GM12878 (cell line): ENCODE results near the gene OTUB1. TPM values are rescaled to one million over a fixed set of nuclear protein-coding genes. Genes with fewer than 3 reads are reported as not detected.

Source experiments
- ATAC-seq: fragments of 200-7000 bp; cut with Tn5 transposase; 3 replicates; pipeline ENCODE4 v1.9.1; 2020; ENCODE audit warnings: mild to moderate bottlenecking, moderate library complexity
- BruUV-seq: library from RNA; stranded (reverse); fragments of 400-500 nt; replicated peaks from 2 replicates; lab custom pipeline; 2021; lab: Mats Ljungman, UMichigan
- CTCF ChIA-PET: fragments of 300-600 bp; sonication (Branson Sonifier 250); formaldehyde crosslinking; extraction: SDS; loops from one replicate; lab custom pipeline; 2021; ENCODE audit warnings: inconsistent platforms; lab: Yijun Ruan, JAX
- POLR2A ChIA-PET: fragments of 350-600 bp; formaldehyde crosslinking; extraction: SDS; loops from one replicate; lab custom pipeline; 2021; ENCODE audit warnings: inconsistent platforms; lab: Charles Lee
- RAD21 ChIA-PET: fragments of 300-600 bp; sonication (Branson Sonifier 250); formaldehyde crosslinking; loops from one replicate; lab custom pipeline; 2023; ENCODE audit warnings: antibody characterized with exemption; ENCODE audit not compliant: unreplicated experiment; lab: Charles Lee
- SMC1A ChIA-PET: fragments of 300-600 bp; sonication (Branson Sonifier 250); formaldehyde crosslinking; loops from one replicate; lab custom pipeline; 2023; ENCODE audit not compliant: unreplicated experiment, uncharacterized antibody; lab: Charles Lee
- DNase-seq: peaks from one replicate; pipeline ENCODE4 v3.0.0-alpha.2; 2011; ENCODE audit warnings: low read depth, low spot score
- FAIRE-seq: peaks from 3 replicates; lab custom pipeline; 2011; peaks lifted over from hg19 to GRCh38; lab: Jason Lieb, UNC
- H2AFZ ChIP-seq: 2 replicates; pipeline ENCODE4 v1.6.0; 2011; ENCODE audit warnings: low read depth, low read length, control low read depth; ENCODE audit not compliant: control insufficient read depth
- H3K27ac ChIP-seq: 2 replicates; pipeline ENCODE4 v1.5.1; 2011; ENCODE audit warnings: control low read depth; ENCODE audit not compliant: control insufficient read depth, insufficient read depth
- H3K27me3 ChIP-seq, 2 experiments: replicated peaks in 1 of 2; 2 replicates each; pipeline versions ENCODE4 v1.6.0 to v1.6.1; 2011; ENCODE audit warnings: low read length in 1 of 2; ENCODE audit not compliant: control insufficient read depth in 2 of 2, insufficient read depth in 2 of 2
- H3K36me3 ChIP-seq, 2 experiments: 2 replicates each; pipeline ENCODE4 v1.5.1; 2011; ENCODE audit warnings: low read length in 1 of 2; ENCODE audit not compliant: control insufficient read depth in 2 of 2, insufficient read depth in 2 of 2
- H3K4me1 ChIP-seq: 2 replicates; pipeline ENCODE4 v1.6.1; 2011; ENCODE audit warnings: mild to moderate bottlenecking, low read length, moderate library complexity, mixed read lengths; ENCODE audit not compliant: control insufficient read depth, insufficient read depth
- H3K4me2 ChIP-seq: 2 replicates; pipeline ENCODE4 v1.6.0; 2011; ENCODE audit warnings: control low read depth; ENCODE audit not compliant: control insufficient read depth, insufficient read depth
- H3K4me3 ChIP-seq: fragments of 200-600 bp; sonication (generic); 2 replicates; pipeline ENCODE4 v1.5.1; 2016
- H3K79me2 ChIP-seq: 2 replicates; pipeline ENCODE4 v1.6.0; 2011; ENCODE audit warnings: low read length; ENCODE audit not compliant: control insufficient read depth, insufficient read depth
- H3K9ac ChIP-seq: 2 replicates; pipeline ENCODE4 v1.8.0; 2011; ENCODE audit warnings: low read length, control low read depth, mixed read lengths; ENCODE audit not compliant: control insufficient read depth, insufficient read depth
- H3K9me3 ChIP-seq: replicated peaks from 3 replicates; pipeline ENCODE4 v1.5.1; 2011; ENCODE audit warnings: mild to moderate bottlenecking, low read length; ENCODE audit not compliant: control insufficient read depth, insufficient read depth
- H4K20me1 ChIP-seq: 2 replicates; pipeline ENCODE4 v1.6.0; 2011; ENCODE audit not compliant: control insufficient read depth, insufficient read depth
- FOXK2 ChIP-seq: fragments of 450-650 bp; IDR thresholded peaks from 2 replicates; pipeline ENCODE4 v1.6.1; 2017; ENCODE audit warnings: mild to moderate bottlenecking, moderate library complexity
- MXI1 ChIP-seq: fragments of 150-350 bp; IDR thresholded peaks from 2 replicates; pipeline ENCODE4 v1.6.1; 2011; ENCODE audit warnings: low read depth, mild to moderate bottlenecking, inconsistent platforms, low read length, improper control_type of control experiment
- RELA ChIP-seq: fragments of 450-650 bp; IDR thresholded peaks from 2 replicates; pipeline ENCODE4 v1.8.0; 2014; ENCODE audit warnings: borderline replicate concordance; ENCODE audit not compliant: partially characterized antibody
- RUNX3 ChIP-seq: IDR thresholded peaks from 2 replicates; pipeline ENCODE4 v1.6.1; 2012; ENCODE audit warnings: low read length, inconsistent platforms
- SMC3 ChIP-seq: IDR thresholded peaks from 2 replicates; pipeline ENCODE4 v1.6.1; 2011; ENCODE audit warnings: low read length, improper control_type of control experiment, borderline replicate concordance
- YBX1 ChIP-seq: fragments of 450-650 bp; IDR thresholded peaks from 2 replicates; pipeline ENCODE4 v1.6.1; 2016; ENCODE audit warnings: antibody characterized with exemption
- YY1 ChIP-seq: IDR thresholded peaks from 2 replicates; pipeline ENCODE4 v1.6.1; 2011; ENCODE audit warnings: low read depth, mild to moderate bottlenecking, low read length
- ZSCAN29 ChIP-seq: fragments of 450-650 bp; IDR thresholded peaks from 2 replicates; pipeline ENCODE4 v1.6.1; 2017; ENCODE audit warnings: mild to moderate bottlenecking, moderate library complexity
- WGBS: methylation state at CpG from one replicate; pipeline ENCODE4 v1.1.6; 2016; ENCODE audit warnings: low lambda C conversion rate; ENCODE audit not compliant: insufficient replicate concordance, insufficient coverage; ENCODE audit errors: missing lambda C conversion rate; 5-methylcytosine and 5-hydroxymethylcytosine counted together
- in situ Hi-C: fragments of 300-500 bp; cut with MboI; formaldehyde crosslinking; loops from 9 replicates; pipeline ENCODE4 v1.14.3; 2018; ENCODE audit warnings: mixed read lengths
- intact Hi-C: fragments of 100-400 bp; cut with micrococcal nuclease; formaldehyde crosslinking; loops from one replicate; pipeline ENCODE4 v1.14.2; 2022; ENCODE audit not compliant: unreplicated experiment
- polyA plus RNA-seq, 11 experiments: library from polyadenylated mRNA; depleted of rRNA in 4 of 11; unstranded in 6 of 11; stranded (reverse) in 5 of 11; fragments of >200 nt; fragmentation: Nextera tagmentation in 4 of 11; fragmentation: Illumina TruSeq in 1 of 11; extraction: Ambion mirVana in 4 of 11; extraction: Trizol in 1 of 11; gene quantifications; 1 replicate in 1 of 11; 2 replicates in 10 of 11; pipeline versions ENCODE4 v1.2.1 to v1.2.3, GENCODE V29; 2011 to 2016; ENCODE audit warnings: inconsistent platforms in 2 of 11, missing spikeins in 2 of 11, low read depth in 1 of 11
- total RNA-seq, 4 experiments: library from RNA; depleted of rRNA in 3 of 4; stranded (reverse); fragments of >200 nt in 3 of 4; fragmentation: Illumina TruSeq in 1 of 4; extraction: Trizol in 1 of 4; gene quantifications; 2 replicates each; pipeline versions ENCODE4 v1.2.1 to v1.2.3, GENCODE V29; 2013 to 2021
- TF ChIP-seq, protein P1 (sequence below): fragments of 450-650 bp; IDR thresholded peaks from 2 replicates; pipeline ENCODE4 v1.6.1; 2016; ENCODE audit warnings: mild to moderate bottlenecking

Gene OTUB1
- total and polyA plus RNA-seq, 10 of the 15 experiments (the other 5 are each of a cell fraction or from before 2014, with no cell fraction given), result 49.6 to 225 (median 131) TPM

GRCh38 chr11:64015935-64016845 is 30.0 kb downstream of the OTUB1 start:
- ChIA-PET CTCF (no interaction called here), RAD21 (no interaction called here), SMC1A (no interaction called here), POLR2A (no interaction called here)
- H4K20me1 ChIP-seq, result no peaks in the 10 kb centered on the region
- H2AFZ ChIP-seq, result no peak overlapping the region
- no peak overlapping the region for H3K27ac ChIP-seq
- TF ChIP-seq ZSCAN29 (no peak), MXI1 (no peak), RUNX3 (no peak), RELA (no peak), YBX1 (no peak), FOXK2 (no peak), YY1 (no peak), SMC3 (no peak)
- TF ChIP-seq, protein P1, sequence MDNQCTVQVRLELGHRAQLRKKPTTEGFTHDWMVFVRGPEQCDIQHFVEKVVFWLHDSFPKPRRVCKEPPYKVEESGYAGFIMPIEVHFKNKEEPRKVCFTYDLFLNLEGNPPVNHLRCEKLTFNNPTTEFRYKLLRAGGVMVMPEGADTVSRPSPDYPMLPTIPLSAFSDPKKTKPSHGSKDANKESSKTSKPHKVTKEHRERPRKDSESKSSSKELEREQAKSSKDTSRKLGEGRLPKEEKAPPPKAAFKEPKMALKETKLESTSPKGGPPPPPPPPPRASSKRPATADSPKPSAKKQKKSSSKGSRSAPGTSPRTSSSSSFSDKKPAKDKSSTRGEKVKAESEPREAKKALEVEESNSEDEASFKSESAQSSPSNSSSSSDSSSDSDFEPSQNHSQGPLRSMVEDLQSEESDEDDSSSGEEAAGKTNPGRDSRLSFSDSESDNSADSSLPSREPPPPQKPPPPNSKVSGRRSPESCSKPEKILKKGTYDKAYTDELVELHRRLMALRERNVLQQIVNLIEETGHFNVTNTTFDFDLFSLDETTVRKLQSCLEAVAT, result no peak
- no peak for ATAC-seq
- WGBS, result 62% methylated on average over 35 of the region's 35 CpGs
- H3K9me3 ChIP-seq, result no peaks in the 10 kb centered on the region
- H3K4me1 ChIP-seq, result no peaks in the 10 kb centered on the region
- H3K9ac ChIP-seq, result no peak overlapping the region
- H3K27me3 ChIP-seq, result no peaks in the 10 kb centered on the region; a peak in 1 of 4 replicates
- no TSS peak for BruUV-seq
- no peak for FAIRE-seq
- H3K36me3 ChIP-seq, result no peaks in the 10 kb centered on the region
- H3K79me2 ChIP-seq, result no peaks in the 10 kb centered on the region
- intact Hi-C loops, result no loop called here
- H3K4me3 ChIP-seq, result no peak overlapping the region
- no peak overlapping the region for H3K4me2 ChIP-seq
- in situ Hi-C loops, result no loop called here
- DNase-seq, result no peak
